HepG2 (cell line): ENCODE data around the gene ZG16B. TPM values are rescaled to one million over a fixed set of nuclear protein-coding genes. Genes with fewer than 3 reads are reported as not detected.

Source experiments
- IRF1 ChIP-seq: sonication (generic); formaldehyde crosslinking; IDR thresholded peaks from 2 replicates; pipeline ENCODE4 v1.4.0; 2020; ENCODE audit warnings: low read depth, mild to moderate bottlenecking, missing genetic modification reagents
- ZNF281 ChIP-seq: sonication (generic); formaldehyde crosslinking; IDR thresholded peaks from 2 replicates; pipeline ENCODE4 v1.4.0; 2020; ENCODE audit warnings: missing genetic modification reagents, borderline replicate concordance
- ZNF687 ChIP-seq: sonication (generic); formaldehyde crosslinking; IDR thresholded peaks from 2 replicates; pipeline ENCODE4 v1.5.1; 2020; ENCODE audit warnings: mild to moderate bottlenecking, missing genetic modification reagents, moderate library complexity
- polyA plus RNA-seq, 8 experiments: library from polyadenylated mRNA; depleted of rRNA in 3 of 8; stranded (reverse) in 7 of 8; unstranded in 1 of 8; fragments of >200 nt; fragmentation: Illumina TruSeq in 4 of 8; extraction: Trizol in 4 of 8; gene quantifications; 2 replicates each; pipeline versions ENCODE4 v1.2.1 to v1.2.3, GENCODE V29; 2011 to 2016; ENCODE audit warnings: low read depth in 4 of 8, missing spikeins in 1 of 8, mixed read lengths in 1 of 8; ENCODE audit not compliant: insufficient read depth in 1 of 8
- total RNA-seq, 5 experiments: library from RNA; depleted of rRNA; stranded (reverse); fragments of >200 nt; fragmentation: Illumina TruSeq; extraction: Trizol; gene quantifications; 2 replicates each; pipeline ENCODE4 v1.2.3, GENCODE V29; 2016; ENCODE audit warnings: low read depth in 1 of 5

The ZG16B gene
- total and polyA plus RNA-seq, 2 of the 13 experiments (the other 11 are each of a cell fraction or from before 2014, with no cell fraction given) = 1.5 to 11.3 TPM

GRCh38 chr16:2782583-2783351 is 47.3 kb upstream of the ZG16B start (continued):
- no peak for TF ChIP-seq IRF1 (CRISPR knock-in tag)
- TF ChIP-seq ZNF281 (CRISPR knock-in tag) = no peak
- TF ChIP-seq ZNF687 (CRISPR knock-in tag) = peak; percentile 11; the same call in 1 of the 2 replicates
